Measurements from ENCODE around the gene KAT6B.

DNA sequence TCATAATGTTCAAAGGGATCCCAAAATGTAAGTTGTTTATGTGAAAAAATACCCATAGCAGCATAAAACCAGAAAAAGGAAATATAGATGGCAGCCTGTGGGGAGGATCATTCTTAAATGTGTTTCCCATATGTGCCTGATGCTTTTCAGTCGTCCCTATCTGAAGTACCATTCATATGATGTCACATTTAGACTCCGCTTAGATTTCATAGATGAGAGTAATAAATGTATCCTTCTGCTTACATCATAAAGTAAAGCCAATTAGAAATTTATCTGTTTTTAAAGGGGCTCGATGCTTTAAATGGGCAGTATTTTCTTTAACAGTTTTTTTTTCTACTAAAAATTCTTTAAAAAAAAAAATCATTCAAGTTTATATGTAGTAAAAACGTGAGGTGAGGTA is 136.1 kb downstream of the KAT6B start:
- no peak for TF ChIP-seq RXRA (IDR thresholded peaks at IDR 0.05; ENCODE audit: insufficient read depth, low read depth, low read length)
- TF ChIP-seq SUZ12 (IDR thresholded peaks at IDR 0.05; ENCODE audit: low read length), result no peak
- TF ChIP-seq, protein P1, sequence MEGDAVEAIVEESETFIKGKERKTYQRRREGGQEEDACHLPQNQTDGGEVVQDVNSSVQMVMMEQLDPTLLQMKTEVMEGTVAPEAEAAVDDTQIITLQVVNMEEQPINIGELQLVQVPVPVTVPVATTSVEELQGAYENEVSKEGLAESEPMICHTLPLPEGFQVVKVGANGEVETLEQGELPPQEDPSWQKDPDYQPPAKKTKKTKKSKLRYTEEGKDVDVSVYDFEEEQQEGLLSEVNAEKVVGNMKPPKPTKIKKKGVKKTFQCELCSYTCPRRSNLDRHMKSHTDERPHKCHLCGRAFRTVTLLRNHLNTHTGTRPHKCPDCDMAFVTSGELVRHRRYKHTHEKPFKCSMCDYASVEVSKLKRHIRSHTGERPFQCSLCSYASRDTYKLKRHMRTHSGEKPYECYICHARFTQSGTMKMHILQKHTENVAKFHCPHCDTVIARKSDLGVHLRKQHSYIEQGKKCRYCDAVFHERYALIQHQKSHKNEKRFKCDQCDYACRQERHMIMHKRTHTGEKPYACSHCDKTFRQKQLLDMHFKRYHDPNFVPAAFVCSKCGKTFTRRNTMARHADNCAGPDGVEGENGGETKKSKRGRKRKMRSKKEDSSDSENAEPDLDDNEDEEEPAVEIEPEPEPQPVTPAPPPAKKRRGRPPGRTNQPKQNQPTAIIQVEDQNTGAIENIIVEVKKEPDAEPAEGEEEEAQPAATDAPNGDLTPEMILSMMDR (IDR thresholded peaks at IDR 0.05; ENCODE audit: control extremely low read depth in 1 of 3, insufficient read depth in 1 of 3, low read depth in 1 of 3, low read length in 3 of 3), result no peak
- TF ChIP-seq EZH2 (IDR thresholded peaks at IDR 0.05; ENCODE audit: low read depth, low read length, severe bottlenecking), result no peak
- no peak for TF ChIP-seq CTBP2 (IDR thresholded peaks at IDR 0.05; ENCODE audit: borderline replicate concordance, insufficient read depth, insufficient read length, low read length)
- TF ChIP-seq POLR2A (IDR thresholded peaks at IDR 0.05; ENCODE audit: control extremely low read depth in 1 of 2, low read depth in 2 of 2, low read length in 2 of 2), result no peak

All from H1 (cell line).